PC-3 (cell line): ENCODE data around the gene BECN2. TPM values are rescaled to one million over a fixed set of nuclear protein-coding genes. Genes with fewer than 3 reads are reported as not detected.

Experiments used
- ATAC-seq: fragments of 200-7000 bp; cut with Tn5 transposase; 2 replicates; pipeline ENCODE4 v1.9.1; 2020; ENCODE audit warnings: mild to moderate bottlenecking, moderate library complexity
- BruUV-seq: library from RNA; stranded (reverse); fragments of 400-500 nt; replicated peaks from 2 replicates; lab custom pipeline; 2021; lab: Mats Ljungman, UMichigan
- CTCF ChIA-PET: fragments of 300-600 bp; sonication (Branson Sonifier 250); formaldehyde crosslinking; loops from one replicate; lab custom pipeline; 2022; ENCODE audit warnings: antibody characterized with exemption; lab: Charles Lee
- POLR2A ChIA-PET: fragments of 300-600 bp; sonication (Branson Sonifier 250); formaldehyde crosslinking; loops from one replicate; lab custom pipeline; 2022; ENCODE audit warnings: antibody characterized with exemption; ENCODE audit not compliant: unreplicated experiment; lab: Charles Lee
- DNase-seq: peaks from one replicate; pipeline ENCODE4 v3.0.0-alpha.2; 2015
- H2AFZ ChIP-seq: fragments of 300-600 bp; sonication (generic); 2 replicates; pipeline ENCODE4 v1.6.0; 2016; ENCODE audit warnings: antibody characterized with exemption, low read length
- H3F3A ChIP-seq: fragments of 300-600 bp; sonication (generic); one replicate; pipeline ENCODE4 v1.6.0; 2017; ENCODE audit warnings: antibody characterized with exemption, low read length, control low read depth, mild to moderate bottlenecking; ENCODE audit not compliant: unreplicated experiment
- H3K27ac ChIP-seq: fragments of 300-600 bp; sonication (generic); 2 replicates; pipeline ENCODE4 v1.5.1; 2016; ENCODE audit warnings: mild to moderate bottlenecking, low read length
- H3K27me3 ChIP-seq: fragments of 300-600 bp; sonication (generic); 2 replicates; pipeline ENCODE4 v1.6.1; 2016; ENCODE audit warnings: low read length, mixed read lengths
- H3K36me3 ChIP-seq: fragments of 300-600 bp; sonication (generic); 2 replicates; pipeline ENCODE4 v1.6.1; 2016; ENCODE audit warnings: low read depth, mixed run types, low read length, mixed read lengths
- H3K4me1 ChIP-seq: fragments of 300-600 bp; sonication (generic); 2 replicates; pipeline ENCODE4 v1.5.1; 2016; ENCODE audit warnings: low read length; ENCODE audit not compliant: insufficient read depth
- H3K4me2 ChIP-seq: fragments of 300-600 bp; sonication (generic); 2 replicates; pipeline ENCODE4 v1.6.0; 2016; ENCODE audit warnings: low read length
- H3K4me3 ChIP-seq: fragments of 300-600 bp; sonication (generic); 2 replicates; pipeline ENCODE4 v1.5.1; 2016; ENCODE audit warnings: mild to moderate bottlenecking, low read length, mixed read lengths
- H3K79me2 ChIP-seq: fragments of 300-600 bp; sonication (generic); 2 replicates; pipeline ENCODE4 v1.6.1; 2017; ENCODE audit warnings: low read length, mixed read lengths
- H3K9ac ChIP-seq: fragments of 300-600 bp; sonication (generic); 2 replicates; pipeline ENCODE4 v1.6.0; 2016; ENCODE audit warnings: mild to moderate bottlenecking, low read length
- H3K9me2 ChIP-seq: fragments of 300-600 bp; sonication (generic); replicated peaks from 2 replicates; pipeline ENCODE4 v1.6.1; 2016; ENCODE audit warnings: mixed run types, low read length, mixed read lengths
- H3K9me3 ChIP-seq: fragments of 300-600 bp; sonication (generic); 2 replicates; pipeline ENCODE4 v1.6.1; 2016; ENCODE audit warnings: low read length, mixed read lengths
- H4K20me1 ChIP-seq: fragments of 300-600 bp; sonication (generic); 2 replicates; pipeline ENCODE4 v1.6.1; 2016; ENCODE audit warnings: low read length, mixed read lengths
- CTCF ChIP-seq: fragments of 300-600 bp; sonication (generic); conservative IDR thresholded peaks from 2 replicates; pipeline ENCODE4 v1.5.1; 2017; ENCODE audit warnings: antibody characterized with exemption, low read depth, mild to moderate bottlenecking, low read length
- EZH2 ChIP-seq: fragments of 300-600 bp; sonication (generic); IDR thresholded peaks from one replicate; pipeline ENCODE4 v1.6.1; 2017; ENCODE audit warnings: antibody characterized with exemption, mild to moderate bottlenecking, low read length; ENCODE audit not compliant: unreplicated experiment
- EZH2phosphoT487 ChIP-seq: fragments of 300-600 bp; sonication (generic); IDR thresholded peaks from 2 replicates; pipeline ENCODE4 v1.6.1; 2018; ENCODE audit warnings: mild to moderate bottlenecking, antibody characterized with exemption, low read length, borderline replicate concordance
- intact Hi-C: fragments of 100-400 bp; cut with micrococcal nuclease; formaldehyde crosslinking; loops from 2 replicates; pipeline ENCODE4 v1.9.0; 2023
- total RNA-seq: library from RNA; depleted of rRNA; stranded (reverse); fragments of >200 nt; gene quantifications from 2 replicates; pipeline ENCODE4 v1.2.3, GENCODE V29; 2014

The BECN2 gene
- total RNA-seq, 1 experiment from 2014 or later = not detected

GRCh38 chr1:241964550-241965282 is 7.1 kb downstream of the BECN2 start:
- Histone ChIP-seq H3K4me3 (no peak overlapping the region), H4K20me1 (no peaks in the 10 kb centered on the region)

GRCh38 chr1:241968611-241969010 is 11.0 kb downstream of the BECN2 start:
- no peak overlapping the region for H3K27ac ChIP-seq
- H3K9me3 ChIP-seq = no peaks in the 10 kb centered on the region
- TF ChIP-seq CTCF (no peak), EZH2phosphoT487 (no peak), EZH2 (no peak)
- DNase-seq (no peak), ATAC-seq (no peak)
- no peaks in the 10 kb centered on the region for H3K9me2 ChIP-seq
- POLR2A ChIA-PET = no interaction called here
- H3K79me2 ChIP-seq = no peaks in the 10 kb centered on the region
- intact Hi-C loops = no loop called here
- H3K4me1 ChIP-seq = no peaks in the 10 kb centered on the region
- H3K4me2 ChIP-seq = no peak overlapping the region
- CTCF ChIA-PET = no interaction called here
- H2AFZ ChIP-seq = no peak overlapping the region
- H4K20me1 ChIP-seq = no peaks in the 10 kb centered on the region
- H3K36me3 ChIP-seq = no peaks in the 10 kb centered on the region
- no peaks in the 10 kb centered on the region for H3K27me3 ChIP-seq
- H3K4me3 ChIP-seq = no peak overlapping the region
- no peak overlapping the region for H3K9ac ChIP-seq
- no peaks in the 10 kb centered on the region for H3F3A ChIP-seq
- no TSS peak for BruUV-seq

More at GRCh38 chr1:241964550-241965282, 7.1 kb downstream of the BECN2 start:
- Histone ChIP-seq H3K4me2 (no peak overlapping the region), H3K79me2 (no peaks in the 10 kb centered on the region), H3K36me3 (no peaks in the 10 kb centered on the region), H3K27me3 (no peaks in the 10 kb centered on the region), H3F3A (no peaks in the 10 kb centered on the region), H3K9me3 (no peaks in the 10 kb centered on the region), H3K9ac (no peak overlapping the region), H3K27ac (no peak overlapping the region), H3K9me2 (no peaks in the 10 kb centered on the region), H2AFZ (no peak overlapping the region), H3K4me1 (no peaks in the 10 kb centered on the region)
- POLR2A ChIA-PET = no interaction called here
- TF ChIP-seq EZH2 = no peak
- TF ChIP-seq EZH2phosphoT487 = no peak
- no peak for TF ChIP-seq CTCF
- ATAC-seq = no peak
- no peak for DNase-seq
- BruUV-seq = no TSS peak
- intact Hi-C loops = no loop called here
- CTCF ChIA-PET = no interaction called here

GRCh38 chr1:241972703-241973369 is 15.3 kb downstream of the BECN2 start:
- intact Hi-C loops = no loop called here
- Histone ChIP-seq H3F3A (no peaks in the 10 kb centered on the region), H3K9me3 (no peaks in the 10 kb centered on the region), H3K9ac (no peak overlapping the region), H2AFZ (no peak overlapping the region), H3K27ac (no peak overlapping the region), H3K4me2 (no peak overlapping the region), H3K36me3 (no peaks in the 10 kb centered on the region), H3K4me1 (no peaks in the 10 kb centered on the region), H3K27me3 (no peaks in the 10 kb centered on the region), H4K20me1 (no peaks in the 10 kb centered on the region), H3K79me2 (no peaks in the 10 kb centered on the region), H3K9me2 (no peaks in the 10 kb centered on the region), H3K4me3 (no peak overlapping the region)
- ATAC-seq = peak; percentile 20; the same call in 1 of the 2 replicates
- ChIA-PET CTCF (no interaction called here), POLR2A (no interaction called here)
- TF ChIP-seq EZH2phosphoT487 = no peak
- no peak for TF ChIP-seq EZH2
- no TSS peak for BruUV-seq
- no peak for DNase-seq
